ENCODE results near the gene GRIFIN.

GRIFIN gene

GRCh38 chr7:2504128-2504888 lies 28.1 kb upstream of the GRIFIN start:
- Histone ChIP-seq H3K4me3 (ENCODE audit: low read length in 2 of 2) (no peak overlapping the region), H3K9me3 (ENCODE audit: control insufficient read depth in 2 of 2, low read length in 2 of 2) (no peaks in the 10 kb centered on the region), H3K27me3 (ENCODE audit: control insufficient read depth in 1 of 2, insufficient read depth in 2 of 2, low read length in 2 of 2) (peaks cover 0 to 3% of the 10 kb centered on the region in 2 donors), H3K36me3 (ENCODE audit: control insufficient read depth in 2 of 2, insufficient read depth in 2 of 2, low read length in 2 of 2) (no peaks in the 10 kb centered on the region), H3K27ac (ENCODE audit: low read length) (no peak overlapping the region), H3K4me1 (ENCODE audit: control insufficient read depth, insufficient read depth, low read length) (peaks cover 14% of the 10 kb centered on the region), H3K9ac (ENCODE audit: low read length in 2 of 2) (no peak overlapping the region)

DNA sequence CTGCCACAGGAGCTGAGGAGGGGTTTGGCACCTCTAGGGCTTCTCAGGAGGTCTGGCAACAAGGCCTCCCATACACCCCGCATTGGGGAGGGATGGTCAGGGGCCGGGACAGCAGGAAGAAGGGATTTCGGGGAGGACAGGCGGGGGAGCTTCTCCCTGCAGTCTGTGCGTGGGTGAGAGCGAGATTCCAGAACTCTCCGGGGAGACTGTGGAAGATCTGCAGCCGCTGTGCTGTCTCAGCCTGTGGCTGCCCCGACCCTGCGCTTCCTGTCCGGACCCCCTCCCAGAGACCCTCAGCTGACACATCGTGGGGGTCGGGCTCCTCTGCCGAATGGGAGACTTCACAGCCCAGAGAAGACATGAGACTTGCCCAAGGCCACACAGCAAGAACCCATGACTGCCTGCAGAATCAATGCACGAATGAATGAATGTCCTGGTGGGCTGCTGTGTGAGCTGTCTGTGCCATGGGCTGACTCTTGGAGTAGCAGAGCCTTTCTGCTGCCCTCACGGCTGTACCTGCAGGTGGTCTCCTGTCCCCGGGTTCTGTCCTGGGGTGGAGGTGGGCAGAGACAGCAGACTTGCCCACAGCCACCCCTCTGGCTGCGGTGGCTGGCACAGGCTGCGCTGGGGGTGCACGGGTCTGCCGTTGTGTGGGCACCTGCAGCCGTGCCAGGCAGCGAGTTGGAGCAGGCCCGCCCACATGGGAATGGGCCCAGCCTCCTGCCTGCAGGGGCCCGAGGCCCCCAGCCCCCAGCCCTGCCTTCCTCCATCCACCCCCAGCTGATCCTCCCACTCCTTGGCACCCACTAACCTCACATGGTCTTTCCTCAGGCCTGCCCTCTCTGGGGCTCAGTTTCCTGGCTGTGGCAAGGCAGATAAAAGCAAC lies 27.1 kb upstream of the GRIFIN start:
- Histone ChIP-seq H3K4me3 (ENCODE audit: low read length in 2 of 2) (no peak overlapping the region), H3K4me1 (ENCODE audit: control insufficient read depth, insufficient read depth, low read length) (peaks cover 11% of the 10 kb centered on the region), H3K27ac (ENCODE audit: low read length) (no peak overlapping the region), H3K27me3 (ENCODE audit: control insufficient read depth in 1 of 2, insufficient read depth in 2 of 2, low read length in 2 of 2) (peaks cover 4 to 11% of the 10 kb centered on the region in 2 donors), H3K9ac (ENCODE audit: low read length in 2 of 2) (no peak overlapping the region), H3K9me3 (ENCODE audit: control insufficient read depth in 2 of 2, low read length in 2 of 2) (no peaks in the 10 kb centered on the region), H3K36me3 (ENCODE audit: control insufficient read depth in 2 of 2, insufficient read depth in 2 of 2, low read length in 2 of 2) (no peaks in the 10 kb centered on the region)

DNA sequence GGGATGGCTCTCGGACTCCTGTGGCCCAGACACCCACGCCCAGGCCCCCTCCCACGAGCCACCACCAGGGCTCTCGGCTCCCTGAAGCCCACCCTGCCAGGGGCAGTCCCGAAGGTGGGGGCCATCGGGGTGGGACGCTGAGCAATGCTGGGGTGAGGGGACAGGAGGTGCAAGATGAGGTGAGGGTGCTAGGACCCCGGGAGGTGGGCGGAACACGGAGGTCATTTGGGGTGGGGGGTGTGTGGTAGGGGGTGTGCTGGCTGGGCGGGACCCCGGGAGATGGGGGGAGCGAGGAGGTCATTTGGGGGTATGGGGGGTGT lies 26.4 kb upstream of the GRIFIN start:
- H3K27ac ChIP-seq (ENCODE audit: low read length), result no peak overlapping the region
- peaks cover 11 to 13% of the 10 kb centered on the region in 2 donors for H3K27me3 ChIP-seq (ENCODE audit: control insufficient read depth in 1 of 2, insufficient read depth in 2 of 2, low read length in 2 of 2)
- H3K9ac ChIP-seq (ENCODE audit: low read length in 2 of 2), result no peak overlapping the region
- H3K9me3 ChIP-seq (ENCODE audit: control insufficient read depth in 2 of 2, low read length in 2 of 2), result no peaks in the 10 kb centered on the region
- H3K36me3 ChIP-seq (ENCODE audit: control insufficient read depth in 2 of 2, insufficient read depth in 2 of 2, low read length in 2 of 2), result no peaks in the 10 kb centered on the region
- no peak overlapping the region for H3K4me3 ChIP-seq (ENCODE audit: low read length in 2 of 2)
- H3K4me1 ChIP-seq (ENCODE audit: control insufficient read depth, insufficient read depth, low read length), result peaks cover 4% of the 10 kb centered on the region

GRCh38 chr7:2501947-2502646 lies 25.9 kb upstream of the GRIFIN start:
- H3K27me3 ChIP-seq (ENCODE audit: control insufficient read depth in 1 of 2, insufficient read depth in 2 of 2, low read length in 2 of 2), result peaks cover 12 to 17% of the 10 kb centered on the region in 2 donors
- no peak overlapping the region for H3K4me3 ChIP-seq (ENCODE audit: low read length in 2 of 2)
- H3K9ac ChIP-seq (ENCODE audit: low read length in 2 of 2), result no peak overlapping the region
- H3K36me3 ChIP-seq (ENCODE audit: control insufficient read depth in 2 of 2, insufficient read depth in 2 of 2, low read length in 2 of 2), result no peaks in the 10 kb centered on the region
- no peak overlapping the region for H3K27ac ChIP-seq (ENCODE audit: low read length)
- H3K9me3 ChIP-seq (ENCODE audit: control insufficient read depth in 2 of 2, low read length in 2 of 2), result no peaks in the 10 kb centered on the region
- peaks cover 3% of the 10 kb centered on the region for H3K4me1 ChIP-seq (ENCODE audit: control insufficient read depth, insufficient read depth, low read length)

DNA sequence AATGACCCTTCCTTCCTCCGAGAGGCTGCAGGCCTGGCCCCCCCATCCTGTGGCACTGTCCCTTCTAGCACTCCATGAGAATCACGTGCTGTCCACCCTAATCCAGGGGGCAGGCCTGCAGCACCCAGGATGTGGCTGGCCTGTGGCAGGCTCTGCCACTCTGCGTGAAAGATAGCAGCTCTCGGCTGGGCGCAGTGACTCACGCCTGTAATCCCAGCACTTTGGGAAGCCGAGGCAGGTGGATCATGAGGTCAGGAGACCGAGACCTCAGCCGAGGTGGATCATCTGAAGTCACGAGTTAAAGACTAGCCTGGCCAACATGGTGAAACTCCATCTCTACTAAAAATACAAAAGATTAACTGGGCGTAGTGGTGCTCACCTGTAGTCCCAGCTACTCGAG lies 24.5 kb upstream of the GRIFIN start:
- Histone ChIP-seq H3K27me3 (ENCODE audit: control insufficient read depth in 1 of 2, insufficient read depth in 2 of 2, low read length in 2 of 2) (peaks cover 12 to 23% of the 10 kb centered on the region in 2 donors), H3K27ac (ENCODE audit: low read length) (no peak overlapping the region), H3K4me1 (ENCODE audit: control insufficient read depth, insufficient read depth, low read length) (peaks cover 3% of the 10 kb centered on the region), H3K9ac (ENCODE audit: low read length in 2 of 2) (no peak overlapping the region), H3K9me3 (ENCODE audit: control insufficient read depth in 2 of 2, low read length in 2 of 2) (no peaks in the 10 kb centered on the region), H3K36me3 (ENCODE audit: control insufficient read depth in 2 of 2, insufficient read depth in 2 of 2, low read length in 2 of 2) (no peaks in the 10 kb centered on the region), H3K4me3 (ENCODE audit: low read length in 2 of 2) (no peak overlapping the region)

DNA sequence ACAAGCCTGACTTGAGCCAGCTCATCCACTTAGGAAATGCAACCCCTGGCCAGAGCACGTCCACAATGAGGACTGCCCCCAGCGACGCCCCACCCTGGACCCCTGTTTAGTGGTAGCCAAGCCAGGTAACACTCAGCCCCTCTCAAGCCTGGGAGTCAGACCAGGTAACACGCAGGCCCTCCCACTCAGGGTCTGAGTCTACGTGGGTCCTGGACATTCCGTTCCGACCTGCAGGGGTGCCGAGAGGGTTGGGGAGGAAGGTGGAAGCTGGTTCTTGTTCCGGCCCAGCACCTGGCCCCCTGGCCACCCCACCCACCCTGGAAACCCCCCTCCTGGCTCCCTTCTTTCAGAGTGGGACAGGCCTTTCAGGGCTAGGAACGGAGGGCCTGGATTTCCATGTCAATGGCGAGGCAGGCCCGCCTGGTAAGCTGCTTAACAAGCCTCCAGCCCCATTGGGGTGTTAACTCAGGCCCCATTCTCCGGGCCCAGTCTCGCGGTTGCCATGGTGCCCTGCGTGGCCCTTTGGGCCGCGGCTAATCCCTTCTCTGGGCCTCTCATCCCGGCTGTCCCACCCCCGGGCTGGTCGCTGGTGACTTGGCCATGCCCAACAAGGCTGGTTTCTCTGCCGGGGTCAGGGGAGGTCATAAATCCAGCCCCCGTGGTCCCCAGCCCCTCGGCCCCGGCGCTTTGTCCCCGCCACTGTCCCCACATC lies 23.7 kb upstream of the GRIFIN start:
- H3K9me3 ChIP-seq (ENCODE audit: control insufficient read depth in 2 of 2, low read length in 2 of 2), result no peaks in the 10 kb centered on the region
- peaks cover 3% of the 10 kb centered on the region for H3K4me1 ChIP-seq (ENCODE audit: control insufficient read depth, insufficient read depth, low read length)
- H3K4me3 ChIP-seq (ENCODE audit: low read length in 2 of 2), result no peak overlapping the region
- peaks cover 12 to 23% of the 10 kb centered on the region in 2 donors for H3K27me3 ChIP-seq (ENCODE audit: control insufficient read depth in 1 of 2, insufficient read depth in 2 of 2, low read length in 2 of 2)
- H3K9ac ChIP-seq (ENCODE audit: low read length in 2 of 2), result no peak overlapping the region
- H3K36me3 ChIP-seq (ENCODE audit: control insufficient read depth in 2 of 2, insufficient read depth in 2 of 2, low read length in 2 of 2), result no peaks in the 10 kb centered on the region
- no peak overlapping the region for H3K27ac ChIP-seq (ENCODE audit: low read length)

DNA sequence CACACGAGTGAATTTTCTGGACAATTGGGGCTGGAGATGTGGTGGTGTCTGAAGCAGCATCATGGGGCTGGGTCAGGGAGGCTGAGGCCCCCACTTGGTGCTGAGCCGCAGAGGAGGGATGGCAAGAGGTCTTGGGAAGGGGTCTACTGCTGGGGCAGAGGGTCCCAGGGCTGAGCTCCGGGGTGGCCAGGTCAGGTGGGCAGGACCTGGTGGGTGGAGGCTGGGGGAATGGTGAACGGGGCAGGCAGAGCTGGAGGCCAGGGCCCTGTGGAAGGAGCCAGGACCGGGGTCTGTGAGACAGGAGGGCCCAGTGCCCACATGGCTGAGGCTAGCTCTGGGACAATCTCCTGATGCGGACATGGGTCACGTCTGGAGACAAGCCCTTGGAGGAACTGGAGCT lies 23.0 kb upstream of the GRIFIN start:
- peaks cover 12 to 23% of the 10 kb centered on the region in 2 donors for H3K27me3 ChIP-seq (ENCODE audit: control insufficient read depth in 1 of 2, insufficient read depth in 2 of 2, low read length in 2 of 2)
- H3K4me1 ChIP-seq (ENCODE audit: control insufficient read depth, insufficient read depth, low read length), result peaks cover 3% of the 10 kb centered on the region

GRCh38 chr7:2498708-2499107 lies 22.5 kb upstream of the GRIFIN start:
- no peaks in the 10 kb centered on the region for H3K9me3 ChIP-seq (ENCODE audit: control insufficient read depth in 2 of 2, low read length in 2 of 2)
- H3K36me3 ChIP-seq (ENCODE audit: control insufficient read depth in 2 of 2, insufficient read depth in 2 of 2, low read length in 2 of 2), result no peaks in the 10 kb centered on the region
- H3K27ac ChIP-seq (ENCODE audit: low read length), result no peak overlapping the region
- no peak overlapping the region for H3K9ac ChIP-seq (ENCODE audit: low read length in 2 of 2)
- peaks cover 5% of the 10 kb centered on the region for H3K4me1 ChIP-seq (ENCODE audit: control insufficient read depth, insufficient read depth, low read length)
- H3K27me3 ChIP-seq (ENCODE audit: control insufficient read depth in 1 of 2, insufficient read depth in 2 of 2, low read length in 2 of 2), result peaks cover 12 to 23% of the 10 kb centered on the region in 2 donors
- no peak overlapping the region for H3K4me3 ChIP-seq (ENCODE audit: low read length in 2 of 2)

More for the DNA sequence above, 23.0 kb upstream of the GRIFIN start:
- H3K9ac ChIP-seq (ENCODE audit: low read length in 2 of 2), result no peak overlapping the region
- H3K9me3 ChIP-seq (ENCODE audit: control insufficient read depth in 2 of 2, low read length in 2 of 2), result no peaks in the 10 kb centered on the region
- no peak overlapping the region for H3K27ac ChIP-seq (ENCODE audit: low read length)
- no peak overlapping the region for H3K4me3 ChIP-seq (ENCODE audit: low read length in 2 of 2)
- H3K36me3 ChIP-seq (ENCODE audit: control insufficient read depth in 2 of 2, insufficient read depth in 2 of 2, low read length in 2 of 2), result no peaks in the 10 kb centered on the region

DNA sequence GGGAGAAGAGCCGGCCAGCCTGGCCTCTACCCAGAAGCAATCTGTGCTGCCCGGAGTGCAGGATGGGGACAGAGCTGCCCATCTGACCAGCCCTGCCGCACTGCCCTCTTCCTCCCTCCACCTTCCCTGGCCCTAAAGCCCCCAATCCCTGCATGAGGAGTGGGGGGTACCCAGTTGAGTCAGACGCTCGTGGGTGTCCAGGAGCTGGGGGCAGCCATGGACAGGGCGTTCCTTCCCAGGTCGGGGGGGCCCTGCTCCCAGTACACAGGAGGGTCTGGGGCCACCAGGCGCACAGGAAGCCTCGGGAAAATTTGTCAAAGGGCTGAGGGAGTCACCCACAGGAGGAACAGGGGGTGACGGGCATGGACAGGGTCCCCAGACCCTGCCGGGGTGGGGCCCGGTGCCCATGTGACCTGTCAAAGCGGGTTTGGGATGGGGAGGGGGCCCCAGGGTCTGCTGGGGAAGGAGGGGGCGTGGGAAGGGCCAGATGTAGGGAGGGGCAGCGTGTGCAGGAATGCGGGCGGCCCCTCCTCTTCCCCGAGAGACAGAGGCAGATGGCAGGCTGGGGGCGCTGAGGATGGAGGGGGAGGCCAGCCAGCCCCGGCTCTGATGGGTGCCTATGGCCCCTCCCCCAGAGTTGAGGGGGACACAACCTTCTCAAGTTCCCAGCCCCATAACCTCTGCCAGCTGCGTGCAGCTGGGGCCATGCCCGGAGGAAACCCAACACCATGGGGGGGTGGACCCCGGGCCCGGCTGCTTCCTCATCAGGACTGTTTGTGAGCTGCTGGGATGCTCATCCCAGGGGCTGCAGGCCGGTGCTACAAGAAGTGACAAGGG lies 21.5 kb upstream of the GRIFIN start:
- Histone ChIP-seq H3K27ac (ENCODE audit: low read length) (no peak overlapping the region), H3K9me3 (ENCODE audit: control insufficient read depth in 2 of 2, low read length in 2 of 2) (no peaks in the 10 kb centered on the region), H3K4me1 (ENCODE audit: control insufficient read depth, insufficient read depth, low read length) (peaks cover 2% of the 10 kb centered on the region), H3K4me3 (ENCODE audit: low read length in 2 of 2) (no peak overlapping the region), H3K36me3 (ENCODE audit: control insufficient read depth in 2 of 2, insufficient read depth in 2 of 2, low read length in 2 of 2) (no peaks in the 10 kb centered on the region), H3K9ac (ENCODE audit: low read length in 2 of 2) (no peak overlapping the region), H3K27me3 (ENCODE audit: control insufficient read depth in 1 of 2, insufficient read depth in 2 of 2, low read length in 2 of 2) (peaks cover 12 to 23% of the 10 kb centered on the region in 2 donors)

Data from stomach smooth muscle (tissue), 2 donors.